ENCODE measurements around the gene BCL2. TPM values are rescaled to one million over a fixed set of nuclear protein-coding genes. Genes with fewer than 3 reads are reported as not detected.
A peak's percentile ranks its signal among the peaks of the same experiment; 100 is the strongest.

Gene BCL2
- total and polyA plus RNA-seq, 9 donors, result 13.7 to 43.9 (median 35.7) TPM

- no peaks in the 10 kb centered on the region for H3K9me3 ChIP-seq
- H3K27me3 ChIP-seq, result no peaks in the 10 kb centered on the region
- H3K27ac ChIP-seq, result no peak overlapping the region
- H3K36me3 ChIP-seq, result no peaks in the 10 kb centered on the region
- H3K4me3 ChIP-seq, result no peak overlapping the region
- peak in 1 of 5 donors; percentile 40 for DNase-seq
- intact Hi-C loops (cut with DNase I), result no loop called here
- H3K4me1 ChIP-seq (ENCODE audit: insufficient read depth), result peaks cover 28% of the 10 kb centered on the region
- WGBS, 3 donors, result 82 to 86% (median 85%) methylated on average over 9 of the region's 9 CpGs
- TF ChIP-seq CTCF (IDR thresholded peaks at IDR 0.05), result no peak
- no peak for TF ChIP-seq POLR2A (IDR thresholded peaks at IDR 0.05)
Measured at GRCh38 chr18:63301434-63301833, 18.1 kb downstream of the BCL2 start.

- Histone ChIP-seq H3K27ac (no peak overlapping the region), H3K27me3 (no peaks in the 10 kb centered on the region), H3K9me3 (no peaks in the 10 kb centered on the region), H3K4me3 (no peak overlapping the region), H3K36me3 (no peaks in the 10 kb centered on the region), H3K4me1 (ENCODE audit: insufficient read depth) (peaks cover 29% of the 10 kb centered on the region)
- no peak for TF ChIP-seq POLR2A (IDR thresholded peaks at IDR 0.05)
- no peak for TF ChIP-seq EP300 (IDR thresholded peaks at IDR 0.05)
- 73 to 84% (median 77%) methylated on average over 5 of the region's 5 CpGs for WGBS, 3 donors
- DNase-seq, result no peak
- intact Hi-C loops (cut with DNase I), result loop anchor here in 1 of 4 donors (10.0 kb wide), 1 partner anchor 145 kb away; no protein-coding TSS in a partner anchor
Measured at GRCh38 chr18:63299837-63300745, 19.5 kb downstream of the BCL2 start.

- WGBS, 3 donors, result 79 to 85% (median 81%) methylated on average over 9 of the region's 9 CpGs
- no peak for DNase-seq
- TF ChIP-seq POLR2A (IDR thresholded peaks at IDR 0.05) (no peak), EP300 (IDR thresholded peaks at IDR 0.05) (no peak), CTCF (IDR thresholded peaks at IDR 0.05) (no peak)
- intact Hi-C loops (cut with DNase I), result loop anchor here in 1 of 4 donors (10.0 kb wide), 1 partner anchor 144 kb away; no protein-coding TSS in a partner anchor
- H3K27ac ChIP-seq, result no peak overlapping the region
- no peaks in the 10 kb centered on the region for H3K36me3 ChIP-seq
- peaks cover 31% of the 10 kb centered on the region for H3K4me1 ChIP-seq (ENCODE audit: insufficient read depth)
- H3K9me3 ChIP-seq, result no peaks in the 10 kb centered on the region
- H3K27me3 ChIP-seq, result no peaks in the 10 kb centered on the region
- H3K4me3 ChIP-seq, result no peak overlapping the region
Measured at GRCh38 chr18:63298400-63299365, 20.9 kb downstream of the BCL2 start.

GRCh38 chr18:63297687-63298399 is 21.7 kb downstream of the BCL2 start:
- no peak overlapping the region for H3K27ac ChIP-seq
- no peak for TF ChIP-seq POLR2A (IDR thresholded peaks at IDR 0.05)
- TF ChIP-seq EP300 (IDR thresholded peaks at IDR 0.05), result no peak
- no peak for TF ChIP-seq CTCF (IDR thresholded peaks at IDR 0.05)
- WGBS, 3 donors, result 19 to 39% (median 23%) methylated on average over 16 of the region's 16 CpGs
- H3K9me3 ChIP-seq, result no peaks in the 10 kb centered on the region
- no peaks in the 10 kb centered on the region for H3K27me3 ChIP-seq
- intact Hi-C loops (cut with DNase I), result loop anchor here in 1 of 4 donors (10.0 kb wide), 1 partner anchor 143 kb away; no protein-coding TSS in a partner anchor
- no peaks in the 10 kb centered on the region for H3K36me3 ChIP-seq
- H3K4me3 ChIP-seq, result no peak overlapping the region
- H3K4me1 ChIP-seq (ENCODE audit: insufficient read depth), result peaks cover 31% of the 10 kb centered on the region
- DNase-seq, result peak in 4 of 5 donors; percentile 26 to 58 (median 48)

Data from ovary (tissue), 9 donors.